Sigmoid colon (tissue), 4 donors: ENCODE data around the gene PRR19.

Experiments
- CTCF ChIP-seq, 4 experiments: fragments of 450-650 bp in 3 of 4; fragments of 200-600 bp in 1 of 4; IDR thresholded peaks; one replicate each; pipeline ENCODE4 v1.5.1; 2016 to 2019; ENCODE audit warnings: antibody characterized with exemption in 4 of 4, mild to moderate bottlenecking in 3 of 4, moderate library complexity in 2 of 4
- POLR2A ChIP-seq, 2 donors: fragments of 450-650 bp; IDR thresholded peaks; one replicate each; pipeline ENCODE4 v1.6.1; 2016; ENCODE audit warnings: antibody characterized with exemption in 2 of 2, mild to moderate bottlenecking in 2 of 2, moderate library complexity in 2 of 2
- POLR2AphosphoS5 ChIP-seq, 4 donors: sonication (generic); formaldehyde crosslinking; IDR thresholded peaks; one replicate each; pipeline ENCODE4 v1.6.1; 2017; ENCODE audit warnings: antibody characterized with exemption in 4 of 4

- TF ChIP-seq POLR2AphosphoS5 (IDR thresholded peaks at IDR 0.05) (no peak), POLR2A (IDR thresholded peaks at IDR 0.05) (no peak), CTCF (IDR thresholded peaks at IDR 0.05) (no peak)
These were observed 31.1 kb downstream of the PRR19 start for GRCh38 chr19:42333018-42333417.
